Activated CD4-positive, CD25-positive, alpha-beta regulatory T cell (primary cell): ENCODE measurements around the gene CPXM2.

ENCODE experiments used
- DNase-seq, 4 experiments: peaks; one replicate each; lab custom pipeline; 2025; lab: John Stamatoyannopoulos, UW

Gene CPXM2

GRCh38 chr10:123869020-123869414 lies 22.6 kb downstream of the CPXM2 start:
- no peak for DNase-seq

- DNase-seq = no peak
These were observed 23.3 kb downstream of the CPXM2 start for GRCh38 chr10:123868038-123869019.

- DNase-seq = no peak
These were observed 25.7 kb downstream of the CPXM2 start for GRCh38 chr10:123865880-123866279.

- no peak for DNase-seq
These were observed 26.3 kb downstream of the CPXM2 start for GRCh38 chr10:123865350-123865749.

- no peak for DNase-seq
These were observed 26.7 kb downstream of the CPXM2 start for GRCh38 chr10:123864923-123865322.

GRCh38 chr10:123863721-123864482 lies 27.7 kb downstream of the CPXM2 start:
- DNase-seq = no peak

GRCh38 chr10:123863183-123863575 lies 28.4 kb downstream of the CPXM2 start:
- DNase-seq = no peak

GRCh38 chr10:123862421-123863182 lies 29.0 kb downstream of the CPXM2 start:
- no peak for DNase-seq

GRCh38 chr10:123860856-123861255 lies 30.8 kb downstream of the CPXM2 start:
- DNase-seq = no peak

GRCh38 chr10:123860209-123860608 lies 31.4 kb downstream of the CPXM2 start:
- DNase-seq = no peak

- no peak for DNase-seq
These were observed 32.0 kb downstream of the CPXM2 start for GRCh38 chr10:123859653-123860050.

- DNase-seq = no peak
These were observed 32.5 kb downstream of the CPXM2 start for GRCh38 chr10:123858907-123859652.

GRCh38 chr10:123858077-123858681 lies 33.4 kb downstream of the CPXM2 start:
- DNase-seq = no peak

- no peak for DNase-seq
These were observed 34.0 kb downstream of the CPXM2 start for GRCh38 chr10:123857616-123858015.

- no peak for DNase-seq
These were observed 36.5 kb downstream of the CPXM2 start for GRCh38 chr10:123855008-123855684.

- no peak for DNase-seq
These were observed 37.1 kb downstream of the CPXM2 start for GRCh38 chr10:123854498-123854897.

- no peak for DNase-seq
These were observed 37.6 kb downstream of the CPXM2 start for GRCh38 chr10:123854003-123854402.

GRCh38 chr10:123852411-123852951 lies 39.1 kb downstream of the CPXM2 start:
- no peak for DNase-seq

GRCh38 chr10:123848564-123849457 lies 42.8 kb downstream of the CPXM2 start:
- DNase-seq = no peak
